NCI-H345 (cell line): Measurements from ENCODE around the gene MEIS3.
"Not testable (repeated sequence)": the region's sequence is repeated elsewhere in the genome, so short reads cannot be mapped to it uniquely, and the experiment has no call there.

Experiments
- DNase-seq: peaks from one replicate; lab custom pipeline; 2025; lab: John Stamatoyannopoulos, UW

Gene MEIS3

GRCh38 chr19:47384533-47384932 is 34.8 kb downstream of the MEIS3 start:
- DNase-seq, result not testable (repeated sequence)

- DNase-seq, result not testable (repeated sequence)
These were observed 35.4 kb downstream of the MEIS3 start for GRCh38 chr19:47383890-47384289.

GRCh38 chr19:47381653-47382279 is 37.6 kb downstream of the MEIS3 start:
- no peak for DNase-seq

GRCh38 chr19:47381121-47381520 is 38.2 kb downstream of the MEIS3 start:
- DNase-seq, result no peak

- DNase-seq, result no peak
These were observed 38.8 kb downstream of the MEIS3 start for GRCh38 chr19:47380559-47380958.

- DNase-seq, result no peak
These were observed 39.9 kb downstream of the MEIS3 start for GRCh38 chr19:47379381-47379938.

GRCh38 chr19:47378246-47378645 is 41.1 kb downstream of the MEIS3 start:
- no peak for DNase-seq

GRCh38 chr19:47377801-47378200 is 41.5 kb downstream of the MEIS3 start:
- DNase-seq, result peak; percentile 30

GRCh38 chr19:47377208-47377701 is 42.1 kb downstream of the MEIS3 start:
- DNase-seq, result peak; percentile 82

- no peak for DNase-seq
These were observed 42.7 kb downstream of the MEIS3 start for GRCh38 chr19:47376589-47377144.

GRCh38 chr19:47375694-47376588 is 43.4 kb downstream of the MEIS3 start:
- no peak for DNase-seq

GRCh38 chr19:47374876-47375693 is 44.2 kb downstream of the MEIS3 start:
- no peak for DNase-seq

- DNase-seq, result no peak
These were observed 45.8 kb downstream of the MEIS3 start for GRCh38 chr19:47373246-47374240.

- DNase-seq, result no peak
These were observed 46.7 kb downstream of the MEIS3 start for GRCh38 chr19:47372603-47373002.

GRCh38 chr19:47371261-47371660 is 48.1 kb downstream of the MEIS3 start:
- DNase-seq, result no peak

GRCh38 chr19:47370045-47370611 is 49.2 kb downstream of the MEIS3 start:
- no peak for DNase-seq

GRCh38 chr19:47365455-47365854 is 53.9 kb downstream of the MEIS3 start:
- not testable (repeated sequence) for DNase-seq

- no peak for DNase-seq
These were observed 55.4 kb downstream of the MEIS3 start for GRCh38 chr19:47363758-47364531.

- DNase-seq, result no peak
These were observed 57.0 kb downstream of the MEIS3 start for GRCh38 chr19:47362321-47362720.
